H1 (cell line): Measurements from ENCODE around the gene LAMP5. TPM values are rescaled to one million over a fixed set of nuclear protein-coding genes. Genes with fewer than 3 reads are reported as not detected.

ENCODE experiments used
- CTCF ChIA-PET: fragments of 300-600 bp; sonication (Branson Sonifier 250); formaldehyde crosslinking; loops from one replicate; lab custom pipeline; 2021; ENCODE audit not compliant: partially characterized antibody; lab: Charles Lee
- POLR2A ChIA-PET: fragments of 300-600 bp; sonication (Branson Sonifier 250); formaldehyde crosslinking; loops from one replicate; lab custom pipeline; 2021; ENCODE audit warnings: inconsistent platforms; ENCODE audit not compliant: partially characterized antibody; lab: Charles Lee
- DNase-seq, 2 experiments: peaks; one replicate each; pipeline versions ENCODE4 v3.0.0 to v3.0.0-alpha.2; 2010 to 2022; ENCODE audit warnings: low spot score in 2 of 2, low read depth in 1 of 2, mixed read lengths in 1 of 2
- FAIRE-seq: peaks from 2 replicates; lab custom pipeline; 2011; peaks lifted over from hg19 to GRCh38; lab: Jason Lieb, UNC
- H2AFZ ChIP-seq: 2 replicates; pipeline ENCODE4 v1.8.1; 2012; ENCODE audit warnings: low read length, inconsistent platforms
- H2AK5ac ChIP-seq: 2 replicates; pipeline ENCODE4 v1.6.1; 2013; ENCODE audit warnings: low read depth, low read length
- H2BK120ac ChIP-seq: replicated peaks from 2 replicates; pipeline ENCODE3; 2013; ENCODE audit warnings: low read depth, low read length, inconsistent platforms
- H2BK12ac ChIP-seq: 2 replicates; pipeline ENCODE4 v1.6.1; 2013; ENCODE audit warnings: low read depth, low read length
- H2BK15ac ChIP-seq: 2 replicates; pipeline ENCODE4 v1.6.1; 2013; ENCODE audit warnings: low read length
- H2BK20ac ChIP-seq: 2 replicates; pipeline ENCODE4 v1.6.1; 2013; ENCODE audit warnings: low read length
- H2BK5ac ChIP-seq: 2 replicates; pipeline ENCODE4 v1.6.1; 2013; ENCODE audit warnings: low read depth, low read length
- H3K14ac ChIP-seq: 2 replicates; pipeline ENCODE4 v1.6.1; 2013; ENCODE audit warnings: inconsistent platforms; ENCODE audit not compliant: insufficient read length
- H3K18ac ChIP-seq: 2 replicates; pipeline ENCODE4 v1.6.1; 2013; ENCODE audit warnings: low read length; ENCODE audit errors: extremely low read depth
- H3K23ac ChIP-seq: 2 replicates; pipeline ENCODE4 v1.6.1; 2013; ENCODE audit warnings: inconsistent platforms; ENCODE audit not compliant: insufficient read length
- H3K23me2 ChIP-seq: 2 replicates; pipeline ENCODE4 v1.6.1; 2013; ENCODE audit warnings: low read depth, low read length
- H3K27ac ChIP-seq: 2 replicates; pipeline ENCODE4 v1.6.1; 2011; ENCODE audit warnings: low read depth, low read length, inconsistent platforms
- H3K27me3 ChIP-seq, 4 experiments: replicated peaks in 1 of 4; 1 replicate in 1 of 4; 2 replicates in 3 of 4; pipeline versions ENCODE4 v1.6.1 to v1.8.1; 2011 to 2013; ENCODE audit warnings: low read length in 3 of 4, mild to moderate bottlenecking in 3 of 4, inconsistent platforms in 2 of 4, mixed read lengths in 2 of 4, moderate library complexity in 1 of 4; ENCODE audit not compliant: control insufficient read depth in 3 of 4, insufficient read depth in 3 of 4; ENCODE audit errors: extremely low read depth in 1 of 4
- H3K36me3 ChIP-seq, 4 experiments: 2 replicates each; pipeline versions ENCODE4 v1.6.1 to v1.8.1; 2011 to 2013; ENCODE audit warnings: mild to moderate bottlenecking in 4 of 4, low read length in 3 of 4, moderate library complexity in 2 of 4, control low read depth in 1 of 4, inconsistent platforms in 1 of 4; ENCODE audit not compliant: insufficient read depth in 4 of 4, control insufficient read depth in 2 of 4
- H3K4ac ChIP-seq: replicated peaks from 2 replicates; pipeline ENCODE3; 2013; ENCODE audit warnings: low read length, low read depth, mixed read lengths, inconsistent platforms; ENCODE audit not compliant: insufficient read length
- H3K4me1 ChIP-seq, 4 experiments: replicated peaks in 1 of 4; 1 replicate in 1 of 4; 2 replicates in 3 of 4; pipeline versions ENCODE4 v1.6.1 to v1.8.1; 2011 to 2013; ENCODE audit warnings: low read length in 3 of 4, inconsistent platforms in 2 of 4, mixed read lengths in 1 of 4; ENCODE audit not compliant: insufficient read depth in 4 of 4, control insufficient read depth in 3 of 4
- H3K4me2 ChIP-seq, 2 experiments: 2 replicates each; pipeline versions ENCODE4 v1.6.1 to v1.8.1; 2011 to 2013; ENCODE audit warnings: low read depth in 2 of 2, low read length in 2 of 2, control low read depth in 1 of 2, inconsistent platforms in 1 of 2, mild to moderate bottlenecking in 1 of 2; ENCODE audit not compliant: insufficient read depth in 1 of 2
- H3K4me3 ChIP-seq, 4 experiments: fragments of 200-600, 300-600 bp in 1 of 4; sonication (generic), shearing (Covaris generic), sonication (Bioruptor Twin) in 1 of 4; 2 replicates each; pipeline versions ENCODE4 v1.5.1 to v1.8.1; 2011 to 2016; ENCODE audit warnings: low read length in 4 of 4, low read depth in 3 of 4, control low read depth in 2 of 4, inconsistent platforms in 2 of 4, mild to moderate bottlenecking in 2 of 4, mixed read lengths in 1 of 4, moderate library complexity in 1 of 4; ENCODE audit not compliant: insufficient read depth in 2 of 4; ENCODE audit errors: extremely low read depth in 1 of 4
- H3K56ac ChIP-seq: replicated peaks from 2 replicates; pipeline ENCODE3; 2013; ENCODE audit warnings: low read depth, mild to moderate bottlenecking, mixed read lengths, low read length, inconsistent platforms; ENCODE audit not compliant: insufficient read length
- H3K79me1 ChIP-seq: 2 replicates; pipeline ENCODE4 v1.6.1; 2013; ENCODE audit warnings: low read depth, low read length, control low read depth
- H3K79me2 ChIP-seq, 2 experiments: 2 replicates each; pipeline versions ENCODE4 v1.6.1 to v1.8.1; 2012 to 2013; ENCODE audit warnings: low read length in 2 of 2, mild to moderate bottlenecking in 2 of 2, inconsistent platforms in 1 of 2; ENCODE audit not compliant: insufficient read depth in 2 of 2, control insufficient read depth in 1 of 2
- H3K9ac ChIP-seq, 4 experiments: replicated peaks in 1 of 4; 1 replicate in 1 of 4; 2 replicates in 3 of 4; pipeline versions ENCODE4 v1.6.1 to v1.8.1; 2011 to 2013; ENCODE audit warnings: low read depth in 3 of 4, low read length in 3 of 4, control low read depth in 2 of 4, mild to moderate bottlenecking in 2 of 4, moderate library complexity in 2 of 4, inconsistent platforms in 1 of 4; ENCODE audit errors: extremely low read depth in 1 of 4
- H3K9me3 ChIP-seq, 2 experiments: 2 replicates each; pipeline versions ENCODE4 v1.6.1 to v1.8.1; 2012 to 2013; ENCODE audit warnings: mild to moderate bottlenecking in 2 of 2, moderate library complexity in 2 of 2, control low read depth in 1 of 2, inconsistent platforms in 1 of 2, low read depth in 1 of 2, low read length in 1 of 2, mixed read lengths in 1 of 2; ENCODE audit not compliant: insufficient read depth in 2 of 2
- H4K20me1 ChIP-seq, 2 experiments: replicated peaks in 1 of 2; 2 replicates each; pipeline versions ENCODE3 to v1.8.1; 2011 to 2013; ENCODE audit warnings: inconsistent platforms in 2 of 2, low read length in 2 of 2, mild to moderate bottlenecking in 1 of 2; ENCODE audit not compliant: insufficient read depth in 2 of 2, control insufficient read depth in 1 of 2
- H4K5ac ChIP-seq: 2 replicates; pipeline ENCODE4 v1.6.1; 2013; ENCODE audit warnings: low read length, low read depth, mixed read lengths, inconsistent platforms; ENCODE audit not compliant: insufficient read length
- H4K8ac ChIP-seq: 2 replicates; pipeline ENCODE4 v1.8.0; 2013; ENCODE audit warnings: mild to moderate bottlenecking, moderate library complexity, low read length, inconsistent platforms; ENCODE audit not compliant: insufficient read depth; ENCODE audit errors: extremely low read depth
- H4K91ac ChIP-seq: replicated peaks from 2 replicates; pipeline ENCODE3; 2013; ENCODE audit warnings: low read length, mixed read lengths, inconsistent platforms; ENCODE audit not compliant: insufficient read length
- MAFK ChIP-seq: IDR thresholded peaks from 2 replicates; pipeline ENCODE4 v1.6.1; 2012; ENCODE audit warnings: low read depth, mild to moderate bottlenecking, improper control_type of control experiment, low read length
- WGBS, 2 experiments: shearing (Covaris generic) in 1 of 2; methylation state at CpG; one replicate each; pipeline versions ENCODE4 v1.1.6 to v1.1.7; 2013 to 2015; ENCODE audit warnings: low lambda C conversion rate in 2 of 2, mixed read lengths in 2 of 2, inconsistent platforms in 1 of 2, low coverage in 1 of 2, missing lambda C conversion rate in 1 of 2; ENCODE audit not compliant: insufficient replicate concordance in 2 of 2, insufficient coverage in 1 of 2, insufficient read length in 1 of 2; ENCODE audit errors: extremely low coverage in 1 of 2, missing lambda C conversion rate in 1 of 2; 5-methylcytosine and 5-hydroxymethylcytosine counted together
- polyA plus RNA-seq, 7 experiments: library from polyadenylated mRNA; depleted of rRNA in 3 of 7; stranded (reverse) in 5 of 7; unstranded in 2 of 7; fragments of >200 nt in 5 of 7; fragments of 200-250 nt in 2 of 7; gene quantifications; 1 replicate in 5 of 7; 2 replicates in 1 of 7; 4 replicates in 1 of 7; pipeline versions ENCODE4 v1.2.1 to v1.2.3, GENCODE V29; 2011 to 2013; ENCODE audit warnings: missing spikeins in 2 of 7, mixed read lengths in 2 of 7
- total RNA-seq: library from RNA; stranded (reverse); fragmentation: NEBNext Ultra II Directional; extraction: Animal tissue kit (Norgen Biotek cat#: 25700); gene quantifications from 2 replicates; pipeline ENCODE4 v1.2.1, GENCODE V29; 2021

LAMP5 gene
- total and polyA plus RNA-seq, 2 of the 8 experiments (the other 6 are each of a cell fraction or from before 2014, with no cell fraction given), result 0.22 to 1.9 TPM

GRCh38 chr20:9557411-9557810, 43.0 kb downstream of the LAMP5 start:
- no peak for FAIRE-seq
- no peak for TF ChIP-seq MAFK

More at GRCh38 chr20:9557411-9557810, 43.0 kb downstream of the LAMP5 start:
- Histone ChIP-seq H2BK12ac (no peak overlapping the region), H2AK5ac (no peak overlapping the region), H3K18ac (no peak overlapping the region), H4K20me1 (no peaks in the 10 kb centered on the region), H3K9ac (no peak overlapping the region), H2BK120ac (no peak overlapping the region), H3K4me3 (no peak overlapping the region), H3K9me3 (no peaks in the 10 kb centered on the region), H3K36me3 (no peaks in the 10 kb centered on the region), H3K23me2 (no peaks in the 10 kb centered on the region), H3K27me3 (no peaks in the 10 kb centered on the region), H3K4ac (no peak overlapping the region), H4K5ac (no peak overlapping the region), H3K79me2 (no peaks in the 10 kb centered on the region), H3K4me1 (no peaks in the 10 kb centered on the region), H3K14ac (no peak overlapping the region), H3K27ac (no peak overlapping the region), H3K4me2 (no peak overlapping the region), H2BK20ac (no peak overlapping the region), H4K8ac (no peak overlapping the region), H2BK15ac (no peak overlapping the region), H2AFZ (no peak overlapping the region), H2BK5ac (no peak overlapping the region), H3K56ac (no peak overlapping the region), H3K23ac (no peak overlapping the region), H3K79me1 (no peaks in the 10 kb centered on the region), H4K91ac (no peak overlapping the region)
- DNase-seq, result no peak
- WGBS, 2 experiments, result 95% methylated on average over 4 of the region's 4 CpGs; no CpG with 5 or more reads in 1 of the 2 experiments
- ChIA-PET CTCF (interaction anchor here (1.1 to 1.8 kb wide), 5 partner anchors 11 to 164 kb away, joined by 3 to 13 read pairs (median 3); no protein-coding TSS in a partner anchor), POLR2A (no interaction called here)
